Measurements from ENCODE around the gene LEP.

DNA sequence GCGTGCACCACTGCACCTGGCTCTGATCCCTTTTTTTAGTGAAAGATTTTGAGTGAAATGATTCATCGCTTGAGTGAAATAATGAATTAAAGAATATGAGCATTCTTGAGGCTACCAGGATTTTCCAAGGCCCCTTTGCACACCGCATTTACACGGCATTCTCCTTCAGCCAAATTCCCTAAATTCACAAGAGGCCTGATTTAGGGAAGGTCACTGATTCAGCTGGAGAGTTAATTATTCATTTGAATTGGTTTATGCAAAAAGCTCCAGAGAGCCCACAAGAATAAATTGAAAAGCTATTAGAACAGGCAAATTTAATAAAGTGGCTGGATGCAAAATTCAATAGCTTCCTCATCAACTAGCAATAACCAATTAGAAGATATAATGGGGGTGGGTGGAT, 46.5 kb downstream of the LEP start:
- TF ChIP-seq SIN3A (IDR thresholded peaks at IDR 0.05; ENCODE audit: borderline replicate concordance, insufficient read depth, low read depth, low read length) (no peak), REST (IDR thresholded peaks at IDR 0.05; ENCODE audit: insufficient read depth in 1 of 2, low read depth in 2 of 2, low read length in 1 of 2) (no peak), POLR2AphosphoS5 (IDR thresholded peaks at IDR 0.05; ENCODE audit: low read depth, low read length) (no peak)
- TF ChIP-seq, protein P1, sequence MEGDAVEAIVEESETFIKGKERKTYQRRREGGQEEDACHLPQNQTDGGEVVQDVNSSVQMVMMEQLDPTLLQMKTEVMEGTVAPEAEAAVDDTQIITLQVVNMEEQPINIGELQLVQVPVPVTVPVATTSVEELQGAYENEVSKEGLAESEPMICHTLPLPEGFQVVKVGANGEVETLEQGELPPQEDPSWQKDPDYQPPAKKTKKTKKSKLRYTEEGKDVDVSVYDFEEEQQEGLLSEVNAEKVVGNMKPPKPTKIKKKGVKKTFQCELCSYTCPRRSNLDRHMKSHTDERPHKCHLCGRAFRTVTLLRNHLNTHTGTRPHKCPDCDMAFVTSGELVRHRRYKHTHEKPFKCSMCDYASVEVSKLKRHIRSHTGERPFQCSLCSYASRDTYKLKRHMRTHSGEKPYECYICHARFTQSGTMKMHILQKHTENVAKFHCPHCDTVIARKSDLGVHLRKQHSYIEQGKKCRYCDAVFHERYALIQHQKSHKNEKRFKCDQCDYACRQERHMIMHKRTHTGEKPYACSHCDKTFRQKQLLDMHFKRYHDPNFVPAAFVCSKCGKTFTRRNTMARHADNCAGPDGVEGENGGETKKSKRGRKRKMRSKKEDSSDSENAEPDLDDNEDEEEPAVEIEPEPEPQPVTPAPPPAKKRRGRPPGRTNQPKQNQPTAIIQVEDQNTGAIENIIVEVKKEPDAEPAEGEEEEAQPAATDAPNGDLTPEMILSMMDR (IDR thresholded peaks at IDR 0.05), result no peak

Data from Panc1 (cell line).